Measurements from ENCODE around the gene PLA2G5.

DNA sequence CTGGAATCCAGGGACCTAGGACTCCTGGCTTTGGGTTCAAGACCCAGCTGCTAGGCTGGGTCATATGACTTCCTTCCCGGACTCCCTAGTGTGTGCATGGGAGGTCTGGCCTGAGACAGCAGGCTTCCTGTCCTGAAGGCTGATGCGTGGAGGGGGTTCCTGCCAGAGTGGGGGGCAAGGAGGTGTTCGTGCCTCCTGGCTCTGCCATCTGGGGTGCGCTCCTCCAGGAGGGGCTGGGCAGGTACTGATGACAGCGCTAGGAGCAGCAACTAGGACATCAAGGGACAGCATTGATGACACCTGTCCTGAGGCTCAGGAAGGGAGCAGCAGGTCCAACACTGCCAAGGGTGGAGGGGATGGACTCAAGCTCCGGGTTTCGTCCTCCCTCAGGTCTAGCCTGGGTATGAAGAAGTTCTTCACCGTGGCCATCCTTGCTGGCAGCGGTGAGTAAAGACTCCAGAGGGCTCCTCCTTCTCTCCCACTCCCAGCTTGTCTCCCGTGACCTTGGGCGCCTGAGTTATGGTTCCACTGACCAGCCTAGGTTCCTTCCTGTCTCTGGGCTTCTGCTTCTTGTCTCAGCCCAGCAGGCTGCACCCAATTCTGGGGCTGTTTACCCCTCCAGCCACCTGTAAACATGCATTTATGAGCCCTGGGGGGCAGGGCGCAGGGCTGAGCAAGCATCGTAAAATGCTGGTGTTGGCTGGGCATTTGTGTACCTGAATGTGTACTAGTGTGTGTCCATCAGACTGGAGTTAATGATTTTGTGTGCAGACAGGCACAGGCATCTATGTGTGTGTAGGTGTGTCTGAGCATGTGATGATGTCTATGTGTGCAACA lies 70.0 kb downstream of the PLA2G5 start:
- TF ChIP-seq CTCF (IDR thresholded peaks at IDR 0.05) (no peak), POLR2A (IDR thresholded peaks at IDR 0.05) (no peak)

All from lower leg skin (tissue), 3 donors.